Endothelial cell (in vitro differentiated cells): ENCODE measurements around the gene DAGLA. TPM values are rescaled to one million over a fixed set of nuclear protein-coding genes. Genes with fewer than 3 reads are reported as not detected.
"Not testable (repeated sequence)": the region's sequence is repeated elsewhere in the genome, so short reads cannot be mapped to it uniquely, and the experiment has no call there.

Experiments
- DNase-seq: peaks from one replicate; pipeline ENCODE4 v3.0.0; 2021; ENCODE audit warnings: low spot score
- H3K27ac Mint-ChIP-seq: one replicate; pipeline ENCODE4 v1.8.0; 2021; ENCODE audit warnings: mixed read lengths, inconsistent platforms; ENCODE audit not compliant: unreplicated experiment
- H3K27me3 Mint-ChIP-seq: one replicate; pipeline ENCODE4 v1.8.0; 2021; ENCODE audit warnings: mild to moderate bottlenecking, moderate library complexity, mixed read lengths, inconsistent platforms; ENCODE audit not compliant: unreplicated experiment
- H3K36me3 Mint-ChIP-seq: one replicate; pipeline ENCODE4 v1.8.0; 2021; ENCODE audit warnings: mild to moderate bottlenecking, low read depth, mixed read lengths, inconsistent platforms; ENCODE audit not compliant: unreplicated experiment
- H3K4me1 Mint-ChIP-seq: one replicate; pipeline ENCODE4 v1.8.0; 2021; ENCODE audit warnings: mild to moderate bottlenecking, mixed read lengths, inconsistent platforms; ENCODE audit not compliant: unreplicated experiment
- H3K4me3 Mint-ChIP-seq: one replicate; pipeline ENCODE4 v1.8.0; 2021; ENCODE audit warnings: mild to moderate bottlenecking, mixed read lengths, inconsistent platforms; ENCODE audit not compliant: unreplicated experiment
- H3K9me3 Mint-ChIP-seq: one replicate; pipeline ENCODE4 v1.8.0; 2021; ENCODE audit warnings: mixed read lengths, inconsistent platforms; ENCODE audit not compliant: unreplicated experiment
- CTCF ChIP-seq: fragments of 200-600 bp; sonication (generic); IDR thresholded peaks from one replicate; pipeline ENCODE4 v1.5.0; 2021; ENCODE audit warnings: antibody characterized with exemption; ENCODE audit not compliant: unreplicated experiment
- total RNA-seq: library from RNA; stranded (reverse); fragmentation: NEBNext Ultra II Directional; extraction: Animal tissue kit (Norgen Biotek cat#: 25700); gene quantifications from one replicate; pipeline ENCODE4 v1.2.1, GENCODE V29; 2021; ENCODE audit not compliant: unreplicated experiment

The DAGLA gene
- total RNA-seq, 1 donor from 2014 or later: 3.2 TPM

GRCh38 chr11:61650781-61651571 is 29.2 kb upstream of the DAGLA start:
- Mint-ChIP-seq H3K4me3 (no peak overlapping the region), H3K9me3 (no peaks in the 10 kb centered on the region), H3K27ac (no peak overlapping the region), H3K36me3 (no peaks in the 10 kb centered on the region), H3K4me1 (peaks cover 20% of the 10 kb centered on the region), H3K27me3 (peaks cover 5% of the 10 kb centered on the region)
- TF ChIP-seq CTCF: no peak
- no peak for DNase-seq

GRCh38 chr11:61652135-61652534 is 28.1 kb upstream of the DAGLA start:
- Mint-ChIP-seq H3K27ac (no peak overlapping the region), H3K36me3 (no peaks in the 10 kb centered on the region), H3K4me3 (no peak overlapping the region), H3K4me1 (peaks cover 24% of the 10 kb centered on the region), H3K27me3 (peaks cover 5% of the 10 kb centered on the region), H3K9me3 (no peaks in the 10 kb centered on the region)
- TF ChIP-seq CTCF: no peak
- no peak for DNase-seq

GRCh38 chr11:61654397-61654829 is 25.8 kb upstream of the DAGLA start:
- H3K27me3 Mint-ChIP-seq: peaks cover 5% of the 10 kb centered on the region
- no peak overlapping the region for H3K27ac Mint-ChIP-seq
- DNase-seq: no peak
- H3K4me3 Mint-ChIP-seq: no peak overlapping the region
- H3K36me3 Mint-ChIP-seq: no peaks in the 10 kb centered on the region
- H3K9me3 Mint-ChIP-seq: no peaks in the 10 kb centered on the region
- TF ChIP-seq CTCF: no peak
- H3K4me1 Mint-ChIP-seq: peaks cover 24% of the 10 kb centered on the region

GRCh38 chr11:61655266-61656159 is 24.7 kb upstream of the DAGLA start:
- DNase-seq, H3K4me3 Mint-ChIP-seq, H3K36me3 Mint-ChIP-seq, H3K9me3 Mint-ChIP-seq, H3K27me3 Mint-ChIP-seq: not testable (repeated sequence)
- peaks cover 24% of the 10 kb centered on the region for H3K4me1 Mint-ChIP-seq
- peak overlapping the region; percentile 52 for H3K27ac Mint-ChIP-seq

GRCh38 chr11:61656347-61657077 is 23.7 kb upstream of the DAGLA start:
- Mint-ChIP-seq H3K27me3 (peaks cover 4% of the 10 kb centered on the region), H3K27ac (no peak overlapping the region), H3K4me3 (no peak overlapping the region), H3K9me3 (no peaks in the 10 kb centered on the region), H3K36me3 (no peaks in the 10 kb centered on the region), H3K4me1 (peaks cover 24% of the 10 kb centered on the region)
- TF ChIP-seq CTCF: no peak
- no peak for DNase-seq
